ENCODE data around the gene LRRIQ1.

Gene LRRIQ1

GRCh38 chr12:85156569-85156968 is 120.4 kb downstream of the LRRIQ1 start:
- no peak for TF ChIP-seq ZFX (IDR thresholded peaks at IDR 0.05)
- TF ChIP-seq CTCF (conservative IDR thresholded peaks at IDR 0.05): no peak; the same call in 1 of the 2 replicates
- H3K27ac ChIP-seq: no peak overlapping the region

- TF ChIP-seq ZFX (IDR thresholded peaks at IDR 0.05) (no peak), CTCF (conservative IDR thresholded peaks at IDR 0.05) (no peak)
- no peak overlapping the region for H3K27ac ChIP-seq
Measured at GRCh38 chr12:85157035-85157603, 121.0 kb downstream of the LRRIQ1 start.

GRCh38 chr12:85163752-85164321 is 127.7 kb downstream of the LRRIQ1 start:
- TF ChIP-seq ZFX (IDR thresholded peaks at IDR 0.05) (no peak), CTCF (conservative IDR thresholded peaks at IDR 0.05) (no peak)

DNA sequence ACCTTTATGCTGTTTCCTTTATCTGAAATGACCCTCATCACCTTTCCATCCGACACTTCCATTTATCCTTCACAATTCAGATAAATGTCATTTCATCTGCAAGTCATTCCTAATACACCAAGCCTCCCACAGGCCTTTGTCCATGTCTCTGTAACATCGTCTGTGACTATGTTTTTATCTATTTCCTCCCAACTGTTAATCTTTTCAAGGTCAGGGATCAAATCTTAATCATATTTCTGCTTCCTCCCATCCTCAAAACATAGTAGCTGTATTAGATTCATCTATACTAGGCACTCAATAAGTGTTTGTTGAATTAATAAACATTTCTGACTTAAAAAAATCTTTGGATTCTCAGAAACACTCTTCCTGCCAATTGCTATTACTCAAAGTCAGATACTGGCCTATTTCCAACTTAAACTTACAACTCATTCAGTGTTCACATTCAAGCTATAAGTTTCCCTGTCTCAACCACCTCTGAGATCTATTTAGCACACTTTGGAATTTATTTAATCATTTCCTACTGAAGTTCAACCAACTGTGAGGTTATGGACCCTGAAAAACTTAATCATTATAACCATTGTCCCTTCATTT is 143.6 kb downstream of the LRRIQ1 start:
- no peak for TF ChIP-seq CTCF (conservative IDR thresholded peaks at IDR 0.05)
- TF ChIP-seq ZFX (IDR thresholded peaks at IDR 0.05): no peak
- no peak overlapping the region for H3K27ac ChIP-seq

More at GRCh38 chr12:85163752-85164321, 127.7 kb downstream of the LRRIQ1 start:
- H3K27ac ChIP-seq: no peak overlapping the region

DNA sequence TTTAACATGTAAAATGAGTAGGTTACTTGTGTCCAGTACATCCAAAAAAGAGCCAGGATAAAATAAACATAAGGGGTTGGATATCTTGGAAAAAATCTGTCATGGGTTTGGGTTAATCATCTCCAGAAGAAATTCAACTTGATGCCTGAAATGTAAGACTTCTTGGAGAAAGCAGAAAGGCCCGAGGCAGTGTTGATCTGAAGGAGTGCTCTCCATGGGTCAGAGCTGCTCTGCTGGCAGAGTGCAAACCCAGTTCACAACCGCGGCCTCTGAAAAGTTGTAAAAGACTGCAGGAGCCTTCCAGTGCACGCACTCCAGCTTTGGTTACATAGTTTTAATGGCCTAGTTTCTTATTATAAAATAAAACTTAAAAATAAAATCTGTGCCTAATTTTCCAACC is 146.5 kb downstream of the LRRIQ1 start:
- TF ChIP-seq CTCF (conservative IDR thresholded peaks at IDR 0.05) (no peak), ZFX (IDR thresholded peaks at IDR 0.05) (no peak)
- H3K27ac ChIP-seq: no peak overlapping the region

DNA sequence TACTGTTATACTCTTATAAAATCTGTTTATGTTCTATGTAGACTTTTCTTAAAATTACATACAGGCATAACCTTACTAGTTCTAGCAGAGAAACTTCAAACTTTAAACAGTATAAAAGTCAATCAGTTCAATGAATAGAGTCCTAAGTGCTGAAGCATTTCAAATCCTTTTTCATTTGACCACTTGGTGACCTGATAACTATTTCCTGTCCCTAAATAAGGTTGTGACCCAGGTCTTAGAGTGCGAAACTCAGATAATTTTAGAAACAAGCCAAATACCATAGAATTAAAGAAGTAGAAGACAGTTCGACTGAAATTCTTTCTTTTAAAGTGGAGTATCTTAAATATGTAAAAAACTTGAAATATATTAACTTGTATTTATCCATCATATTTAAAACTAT is 147.7 kb downstream of the LRRIQ1 start:
- H3K27ac ChIP-seq: no peak overlapping the region
- TF ChIP-seq CTCF (conservative IDR thresholded peaks at IDR 0.05) (no peak), ZFX (IDR thresholded peaks at IDR 0.05) (no peak)

- no peak overlapping the region for H3K27ac ChIP-seq
- TF ChIP-seq CTCF (conservative IDR thresholded peaks at IDR 0.05): no peak
- TF ChIP-seq ZFX (IDR thresholded peaks at IDR 0.05): no peak
Measured at GRCh38 chr12:85186236-85186635, 150.1 kb downstream of the LRRIQ1 start.
